OCI-M2 (cell line): ENCODE measurements around the gene MON1B.

Experiments
- DNase-seq: peaks from one replicate; lab custom pipeline; 2025; ENCODE audit not compliant: unreplicated experiment; lab: John Stamatoyannopoulos, UW

MON1B gene

DNA sequence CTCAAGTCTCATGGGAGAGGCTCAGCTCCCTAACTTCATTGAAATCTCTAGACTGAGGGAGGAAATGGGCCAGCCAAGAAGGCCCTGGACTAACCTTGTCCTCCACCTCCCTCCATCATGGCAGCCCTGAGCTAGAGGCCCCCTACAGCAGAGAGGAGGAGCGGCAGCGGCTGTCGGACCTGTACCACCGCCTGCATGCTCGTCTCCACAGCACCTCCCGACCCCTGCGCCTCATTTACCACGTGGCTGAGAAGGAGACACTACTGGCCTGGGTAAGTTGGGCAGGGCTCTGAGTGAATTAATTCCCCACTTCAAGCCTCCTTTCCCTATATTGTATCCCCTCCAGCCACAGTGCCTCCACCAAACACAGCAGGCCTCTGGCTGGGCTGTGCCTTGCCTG lies 4.4 kb downstream of the MON1B start:
- DNase-seq, result no peak

GRCh38 chr16:77197747-77198146 lies 6.8 kb downstream of the MON1B start:
- no peak for DNase-seq

DNA sequence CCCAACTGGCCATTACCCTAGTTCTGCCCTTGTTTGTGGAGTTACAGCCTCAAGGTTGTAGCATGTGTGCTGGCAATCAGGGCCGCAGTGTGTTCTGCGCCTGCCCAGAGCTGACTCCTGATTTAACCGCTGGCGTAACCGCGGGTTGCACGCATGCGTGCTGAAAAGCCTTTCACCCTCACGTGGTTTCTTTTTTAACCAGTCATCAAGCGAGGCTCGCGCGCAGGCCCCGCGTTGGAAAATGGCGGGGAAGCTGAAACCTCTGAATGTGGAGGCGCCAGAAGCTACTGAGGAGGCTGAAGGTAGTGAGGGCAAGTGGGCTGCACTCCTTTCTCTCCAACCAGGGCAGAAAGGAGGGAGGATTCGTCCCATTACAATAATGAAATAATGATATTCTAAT lies 8.2 kb downstream of the MON1B start, which contains the start of gene SYCE1L:
Gene SYCE1L (plus strand): TSS at position 198 of the 400 bp plus-strand sequence. CDS start 44 bp downstream, at position 242.
- DNase-seq, result no peak

- DNase-seq, result no peak
Measured at GRCh38 chr16:77206533-77206932, 15.5 kb downstream of the MON1B start.

DNA sequence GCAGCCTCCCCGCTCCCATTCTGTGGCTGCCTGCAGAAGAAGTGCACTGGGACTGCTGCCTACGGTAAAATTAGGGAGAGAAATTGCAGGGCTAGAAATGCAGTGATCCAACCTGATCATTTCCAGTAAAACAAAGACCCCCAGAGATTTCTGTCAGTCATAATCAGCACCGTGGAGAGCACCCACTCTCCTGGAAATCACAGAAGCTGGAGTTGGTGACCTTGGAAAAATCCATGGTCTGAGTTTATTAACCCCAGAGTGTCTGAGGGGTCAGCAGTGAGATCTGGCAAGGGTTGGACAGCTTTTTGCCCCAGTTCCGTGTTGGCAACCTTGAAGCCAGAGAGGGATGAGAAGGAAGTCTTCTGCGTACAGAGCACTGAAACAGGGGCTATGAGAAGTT lies 16.0 kb downstream of the MON1B start:
- DNase-seq, result no peak

GRCh38 chr16:77208382-77208781 lies 17.4 kb downstream of the MON1B start:
- no peak for DNase-seq

- DNase-seq, result no peak
Measured at GRCh38 chr16:77211880-77212740, 21.1 kb downstream of the MON1B start.

GRCh38 chr16:77212741-77213541 lies 22.0 kb downstream of the MON1B start:
- no peak for DNase-seq

- no peak for DNase-seq
Measured at GRCh38 chr16:77213542-77214106, 22.6 kb downstream of the MON1B start.

DNA sequence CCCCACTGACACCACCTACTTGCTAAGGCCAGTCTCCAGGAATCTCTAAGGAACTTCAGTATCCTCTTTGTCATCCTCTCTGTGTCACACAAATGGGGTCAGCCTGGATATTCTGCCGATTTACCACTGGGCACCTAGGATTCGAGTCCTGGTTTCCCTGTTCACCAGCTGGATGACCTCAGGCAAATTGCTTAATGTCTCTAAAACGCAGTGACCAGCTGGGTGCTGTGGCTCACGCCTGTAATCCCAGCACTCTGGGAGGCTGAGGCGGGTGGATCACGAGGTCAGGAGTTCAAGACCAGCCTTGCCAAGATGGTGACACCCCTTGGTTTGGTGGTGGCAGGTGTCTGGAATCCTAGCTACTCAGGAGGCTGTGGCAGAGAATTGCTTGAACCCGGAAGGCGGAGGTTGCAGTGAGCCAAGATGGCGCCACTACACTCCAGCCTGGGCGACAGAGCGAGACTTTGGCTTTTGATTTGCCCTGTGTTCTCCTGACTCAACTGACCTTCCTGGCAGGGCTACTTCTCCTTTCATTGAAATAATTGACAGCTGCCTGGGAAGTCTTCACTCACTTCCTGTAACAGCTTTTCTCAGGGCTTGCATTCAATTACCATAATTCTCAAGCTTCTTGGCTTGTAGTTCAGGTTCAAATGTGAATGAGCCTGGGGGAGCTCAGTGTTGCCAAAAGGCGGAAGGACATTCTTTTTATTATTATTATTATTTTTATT lies 23.6 kb downstream of the MON1B start:
- no peak for DNase-seq

- DNase-seq, result no peak
Measured at GRCh38 chr16:77219437-77219836, 28.4 kb downstream of the MON1B start.

- no peak for DNase-seq
Measured at GRCh38 chr16:77220427-77220826, 29.4 kb downstream of the MON1B start.

DNA sequence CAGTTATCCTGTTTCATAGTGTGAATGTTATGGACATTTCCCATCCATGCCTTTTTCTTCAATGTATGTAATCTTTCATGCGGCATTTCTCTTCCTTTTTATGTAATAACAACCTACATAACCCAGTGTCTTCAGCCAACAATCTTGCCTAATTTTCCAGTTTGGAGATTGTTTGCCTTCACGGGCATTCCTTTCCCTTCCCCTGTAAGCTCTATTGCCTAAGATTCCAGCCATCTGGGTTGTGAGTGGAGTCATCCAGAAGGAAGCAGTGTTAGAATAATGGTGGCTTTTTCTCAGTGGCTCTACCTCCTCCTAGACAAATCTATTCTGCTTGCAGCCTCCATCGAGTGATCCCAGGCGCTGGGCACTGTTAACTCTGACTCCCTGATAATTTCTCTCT lies 30.5 kb downstream of the MON1B start:
- no peak for DNase-seq

GRCh38 chr16:77223184-77223583 lies 32.2 kb downstream of the MON1B start:
- DNase-seq, result no peak

DNA sequence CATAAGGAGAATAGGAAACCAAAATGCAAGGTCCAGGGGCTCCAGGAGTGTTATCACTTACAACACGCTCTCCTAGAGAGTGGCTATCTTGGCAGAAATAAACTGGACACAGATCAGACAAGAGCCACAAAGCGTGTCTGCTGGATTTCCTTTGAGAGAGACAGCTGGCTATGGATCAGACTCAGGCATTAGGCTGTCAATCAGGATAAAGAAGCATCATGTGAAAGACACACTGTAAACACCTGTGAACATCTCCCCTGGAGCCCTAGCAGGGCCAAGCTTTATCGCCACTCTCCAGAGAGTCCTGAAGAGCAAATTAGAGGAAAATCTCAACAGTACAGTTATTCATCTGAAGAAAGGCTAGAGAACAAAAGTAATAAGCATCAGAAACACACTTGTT lies 34.2 kb downstream of the MON1B start:
- DNase-seq, result no peak

- no peak for DNase-seq
Measured at GRCh38 chr16:77227745-77228144, 36.8 kb downstream of the MON1B start.

DNA sequence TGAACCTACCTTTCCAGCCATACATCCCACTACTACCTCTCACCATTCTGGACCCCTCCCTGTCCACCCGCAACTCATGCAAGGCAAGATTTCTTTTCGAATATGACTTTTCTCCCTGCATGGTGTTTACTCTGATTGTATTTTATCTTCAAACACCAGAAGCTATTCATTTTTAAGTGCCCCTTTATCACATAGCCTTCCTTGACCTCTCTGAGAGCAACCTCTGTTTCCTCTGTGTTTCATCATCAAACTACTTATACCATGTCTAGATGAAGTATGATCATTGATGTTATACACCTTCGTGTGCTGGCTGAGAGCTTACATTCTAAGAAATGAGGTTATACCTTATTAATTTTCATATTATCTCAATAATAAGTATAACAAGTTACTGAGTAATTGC lies 40.1 kb downstream of the MON1B start:
- no peak for DNase-seq

DNA sequence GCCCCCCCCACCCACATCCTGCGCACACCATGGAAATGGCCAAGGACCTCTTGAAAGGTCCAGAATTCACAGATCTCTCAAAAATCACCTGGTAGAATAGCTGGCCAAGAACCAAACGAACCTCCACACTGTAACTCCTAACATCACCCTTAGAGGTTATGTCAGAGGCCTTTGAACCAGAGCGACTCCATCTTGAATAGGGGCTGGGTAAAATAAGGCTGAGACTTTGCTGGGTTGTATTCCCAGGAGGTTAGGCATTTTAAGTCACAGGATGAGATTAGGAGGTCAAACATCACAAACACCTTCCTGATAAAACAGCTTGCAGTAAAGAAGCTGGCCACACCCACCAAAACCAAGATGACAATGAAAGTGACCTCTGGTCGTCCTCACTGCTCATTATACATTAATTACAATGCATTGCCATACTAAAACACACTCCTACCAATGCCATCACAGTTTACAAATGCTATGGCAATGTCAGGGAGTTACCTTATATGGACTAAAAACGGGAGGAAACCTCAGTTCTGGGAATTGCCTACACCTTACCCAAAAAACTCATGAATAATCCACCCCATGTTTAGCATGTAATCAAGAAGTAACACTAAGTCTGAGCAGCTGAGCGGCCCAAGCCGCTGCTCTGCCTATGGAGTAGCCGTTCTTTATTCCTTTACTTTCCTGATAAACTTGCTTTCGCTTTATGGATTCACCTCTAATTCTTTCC lies 43.0 kb downstream of the MON1B start:
- DNase-seq, result no peak

GRCh38 chr16:77234611-77235010 lies 43.6 kb downstream of the MON1B start:
- no peak for DNase-seq

GRCh38 chr16:77236063-77236511 lies 45.1 kb downstream of the MON1B start:
- peak; percentile 61 for DNase-seq
